GM15510 (cell line): ENCODE measurements around the gene SMIM14.

Experiments
- POLR2A ChIP-seq: IDR thresholded peaks from 3 replicates; pipeline ENCODE4 v1.6.1; 2011; ENCODE audit warnings: borderline replicate concordance; ENCODE audit not compliant: insufficient read length; ENCODE audit errors: extremely low read depth

SMIM14 gene

DNA sequence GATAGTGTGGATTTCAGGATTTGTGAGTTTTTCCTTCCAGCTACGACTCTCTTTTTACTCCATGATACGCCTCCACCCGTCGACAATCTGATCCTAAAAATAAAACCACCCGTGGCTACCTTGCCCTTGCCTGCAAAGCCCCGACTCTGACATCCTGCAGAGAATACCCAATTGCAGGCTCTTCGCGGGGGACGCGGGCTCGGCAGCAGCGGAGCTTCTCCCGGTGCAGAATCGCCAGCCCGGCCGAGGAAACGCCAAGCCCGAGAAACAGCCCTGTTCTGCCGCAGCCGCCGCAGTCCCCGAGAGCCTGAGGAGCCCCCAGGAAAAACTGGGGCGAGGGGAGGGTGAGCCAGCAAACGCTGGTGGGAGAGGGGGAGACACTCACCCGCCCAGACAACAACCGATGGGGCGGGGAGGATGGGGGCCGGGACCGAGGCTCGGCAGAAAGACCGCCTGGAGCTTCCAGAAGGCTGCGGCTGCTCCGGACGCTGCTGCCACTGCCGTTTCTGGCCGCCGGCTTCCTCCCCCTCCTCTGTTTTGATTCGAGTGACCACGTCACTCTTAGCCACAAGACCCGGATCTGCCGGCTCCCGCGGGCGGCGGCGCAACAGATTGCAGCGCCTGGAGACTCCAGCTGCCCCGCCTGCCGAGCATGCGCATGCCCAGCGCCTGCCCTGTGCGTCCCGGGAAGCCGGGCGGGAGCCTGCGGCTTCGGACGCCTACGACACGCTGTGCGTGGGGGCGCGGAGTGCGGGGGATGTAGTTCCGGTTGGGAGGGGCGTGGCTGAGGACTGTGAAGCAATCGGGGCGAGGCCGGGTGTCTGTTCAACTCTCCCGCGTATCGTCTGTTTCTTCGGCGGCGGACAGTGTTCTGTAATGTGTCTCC, at the start of gene SMIM14:
Gene SMIM14, minus strand, starts transcription at position 512 of the 886 bp plus-strand sequence. CDS start 33,720 bp downstream, outside the sequence.
- TF ChIP-seq POLR2A: peak; percentile 79

DNA sequence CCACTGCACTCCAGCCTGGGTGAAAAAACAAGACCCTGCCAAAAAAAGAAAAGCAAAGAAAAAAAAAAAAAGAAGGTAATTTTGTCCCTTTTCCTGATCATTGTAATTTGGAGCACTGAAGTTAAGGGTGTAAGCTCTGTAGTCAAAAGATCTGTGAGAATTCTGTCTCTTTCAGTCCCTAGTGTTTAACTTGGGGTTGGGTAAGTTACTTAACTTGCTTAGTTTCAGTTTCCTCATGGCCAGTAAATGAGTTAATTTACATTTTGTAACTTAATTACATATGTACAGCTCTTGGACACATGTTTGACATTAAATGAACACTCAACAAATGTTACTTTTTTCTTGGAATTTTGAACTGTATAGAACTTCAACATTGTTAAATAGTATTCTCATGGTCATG, 48.3 kb upstream of the SMIM14 start:
- TF ChIP-seq POLR2A: no peak

DNA sequence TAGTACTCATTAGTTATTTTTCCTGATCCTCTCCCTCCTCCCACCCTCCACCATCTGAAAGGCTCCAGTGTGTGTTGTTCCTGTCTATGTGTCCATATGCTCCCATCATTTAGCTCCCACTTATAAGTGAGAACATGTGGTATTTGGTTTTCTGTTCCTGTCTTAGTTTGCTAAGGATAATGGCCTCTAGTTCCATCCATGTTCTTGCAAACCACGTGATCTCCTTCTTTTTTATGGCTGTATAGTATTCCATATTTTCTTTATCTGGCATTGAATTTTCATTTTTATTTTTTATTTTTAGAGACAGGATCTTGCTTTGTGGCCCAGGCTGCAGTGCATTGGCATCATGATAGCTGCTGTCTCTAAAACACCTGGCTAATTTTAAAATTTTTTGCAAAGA, 47.3 kb upstream of the SMIM14 start:
- TF ChIP-seq POLR2A: no peak

DNA sequence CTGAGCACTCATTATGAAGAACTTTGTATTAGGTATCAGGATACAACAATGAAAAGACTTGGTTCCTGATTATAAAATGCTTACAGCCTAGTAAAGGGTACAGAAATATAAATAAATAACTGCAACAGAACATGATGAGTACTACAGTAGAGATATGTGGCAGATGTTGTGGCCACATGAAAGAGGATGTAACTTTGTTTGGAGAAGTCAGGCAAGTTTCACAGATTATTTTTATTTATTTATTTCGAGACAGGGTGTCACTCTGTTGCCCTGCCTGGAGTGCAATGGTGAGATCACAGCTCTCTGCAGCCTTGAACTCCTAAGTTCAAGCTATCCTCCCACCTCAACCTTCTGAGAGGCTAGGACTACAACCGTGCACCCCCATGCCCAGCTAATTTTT, 43.5 kb upstream of the SMIM14 start:
- no peak for TF ChIP-seq POLR2A

DNA sequence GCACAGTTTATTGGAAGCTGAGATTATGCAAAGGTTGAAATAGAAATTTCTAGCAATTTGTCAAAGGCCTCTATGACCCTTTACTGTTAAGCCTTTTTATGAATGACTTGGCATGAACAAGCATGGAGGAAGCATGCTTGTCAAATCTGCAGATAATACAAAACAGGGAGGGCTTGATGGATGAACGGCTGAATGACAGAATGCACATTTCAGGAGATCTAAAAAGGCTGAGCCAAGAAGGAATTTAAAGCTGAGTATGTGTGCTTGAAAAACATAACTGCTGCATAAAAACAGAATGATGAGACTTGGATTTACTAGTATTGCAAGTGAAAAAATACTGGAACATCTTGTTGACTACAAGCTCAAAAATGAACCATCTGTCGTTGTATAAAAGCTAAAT, 30.2 kb upstream of the SMIM14 start:
- TF ChIP-seq POLR2A: no peak

DNA sequence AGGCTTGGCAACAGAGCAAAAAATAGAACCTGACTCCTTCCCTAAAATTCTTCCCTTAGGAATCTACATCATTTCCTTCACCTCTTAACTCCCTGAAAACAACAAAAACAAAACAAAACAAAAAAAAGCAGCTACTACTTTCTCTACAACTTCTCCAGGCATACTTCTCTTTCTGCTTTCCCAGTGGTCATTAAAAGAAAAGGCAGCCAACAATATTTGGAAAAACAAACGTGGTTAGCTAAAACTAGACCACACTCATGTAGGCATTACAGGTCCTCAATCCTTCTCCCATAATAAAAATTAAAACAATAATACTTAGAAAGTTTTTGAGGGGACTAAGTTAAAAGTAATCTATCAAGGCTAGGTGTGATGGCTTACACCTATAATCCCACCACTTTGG, 29.0 kb upstream of the SMIM14 start:
- TF ChIP-seq POLR2A: no peak

DNA sequence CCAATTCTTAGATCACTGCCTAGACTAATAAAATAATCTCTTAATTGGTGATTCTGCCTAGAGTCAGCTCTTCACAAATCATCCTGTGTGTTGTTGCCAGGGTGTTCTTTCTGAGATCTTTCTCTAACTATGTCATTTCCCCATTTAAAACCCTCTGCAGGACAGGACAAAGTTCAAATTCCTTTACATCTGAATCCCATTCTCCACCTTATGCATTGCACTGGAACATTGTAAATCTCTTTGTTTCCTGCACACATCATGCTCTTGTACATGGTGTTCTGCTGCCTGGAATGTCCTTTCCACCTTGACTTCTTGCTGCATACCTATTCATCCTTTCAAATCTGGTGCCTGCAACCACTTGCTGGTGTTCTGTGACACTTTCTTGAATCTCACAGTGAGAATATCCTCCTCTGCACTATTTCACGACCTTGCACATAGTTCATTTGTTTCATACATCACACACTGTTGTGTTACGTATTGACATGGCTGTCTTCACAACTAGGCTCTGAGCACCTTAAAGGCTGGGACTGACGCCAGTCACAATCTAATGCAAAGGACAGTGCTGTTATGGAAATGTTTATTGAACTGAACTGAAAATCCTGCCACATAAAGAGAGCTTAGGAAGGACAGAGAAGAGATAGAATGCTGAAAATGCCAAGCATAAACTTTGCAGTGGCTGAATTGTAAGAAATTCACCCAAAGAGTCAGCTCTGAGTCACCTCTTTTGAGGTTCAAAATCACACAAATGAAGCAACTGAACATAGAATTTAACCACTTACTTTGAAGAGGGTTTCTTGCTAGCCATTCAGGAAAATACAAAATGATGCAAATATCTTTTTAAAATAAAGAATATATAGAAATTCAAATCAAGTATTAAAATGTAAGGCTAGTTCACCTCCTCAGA, 26.4 kb upstream of the SMIM14 start:
- no peak for TF ChIP-seq POLR2A

DNA sequence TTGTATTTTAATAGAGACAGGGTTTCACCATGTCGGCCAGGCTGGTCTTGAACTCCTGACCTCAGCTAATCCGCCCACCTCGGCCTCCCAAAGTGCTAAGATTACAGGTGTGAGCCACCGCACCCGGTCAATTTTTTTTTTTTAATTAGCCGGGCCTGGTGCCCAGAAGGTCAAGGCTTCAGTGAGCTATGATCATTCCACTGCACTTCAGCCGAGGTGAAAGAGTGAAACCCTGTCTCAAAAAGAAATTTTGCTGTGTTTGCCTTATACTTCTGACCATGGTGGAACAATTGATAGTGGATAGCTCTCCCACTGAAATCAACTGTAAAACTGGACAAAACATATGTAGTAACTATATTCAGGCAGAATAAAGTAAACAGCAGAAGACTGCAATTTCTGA, 24.0 kb upstream of the SMIM14 start:
- TF ChIP-seq POLR2A: no peak

DNA sequence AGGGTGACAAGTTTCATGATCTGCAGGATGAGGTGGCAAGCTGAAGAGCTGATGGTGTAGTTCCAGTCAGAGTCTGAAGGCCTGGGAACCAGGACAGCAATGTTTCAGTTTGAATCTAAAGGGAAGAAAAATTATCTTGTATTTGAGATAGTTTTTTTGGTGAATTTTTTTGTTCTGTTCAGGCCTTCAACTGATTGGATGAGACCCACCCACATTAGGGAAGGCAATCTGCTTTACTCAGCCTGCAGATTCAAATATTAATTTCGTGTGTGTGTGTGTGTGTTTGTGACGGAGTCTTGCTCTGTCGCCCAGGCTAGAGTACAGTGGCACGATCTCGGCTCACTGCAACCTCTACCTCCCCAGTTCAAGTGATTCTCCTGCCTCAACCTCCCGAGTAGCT, 22.1 kb upstream of the SMIM14 start:
- TF ChIP-seq POLR2A: no peak

DNA sequence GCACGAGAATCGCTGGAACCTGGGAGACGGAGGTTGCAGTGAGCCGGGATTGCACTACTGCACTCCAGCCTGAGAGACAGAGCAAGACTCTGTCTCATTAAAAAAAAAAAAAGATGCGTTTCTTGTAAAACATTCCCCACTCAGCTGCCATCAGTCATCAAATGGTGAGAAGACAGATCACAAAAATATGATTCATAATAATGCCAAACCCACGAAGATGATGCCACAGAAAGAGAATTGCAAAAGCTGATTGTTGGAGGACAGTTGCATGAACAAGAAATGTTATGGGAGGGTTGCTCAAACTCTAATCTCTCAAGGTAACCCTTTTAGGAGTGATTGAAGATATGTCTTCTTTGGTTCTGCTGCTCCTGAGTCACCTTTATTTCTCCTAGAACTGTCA, 21.4 kb upstream of the SMIM14 start:
- no peak for TF ChIP-seq POLR2A

DNA sequence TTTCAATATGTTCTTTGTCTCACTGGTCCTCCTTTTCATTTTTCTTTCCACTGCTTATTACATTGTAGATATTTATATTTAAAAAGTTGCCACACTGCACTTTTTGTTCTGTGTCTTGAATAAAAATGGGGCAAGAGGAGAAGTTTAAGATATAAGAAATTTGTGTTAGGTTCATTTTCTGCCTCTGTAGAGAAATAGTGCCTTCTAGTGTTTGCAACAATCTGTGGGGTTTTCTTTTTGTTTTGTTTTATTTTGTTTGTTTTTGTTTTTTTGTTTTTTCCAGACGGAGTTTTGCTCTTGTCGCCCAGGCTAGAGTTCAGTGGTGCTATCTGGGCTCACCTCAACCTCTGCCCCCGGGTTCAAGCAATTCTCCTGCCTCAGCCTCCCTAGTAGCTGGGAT, 20.1 kb upstream of the SMIM14 start:
- TF ChIP-seq POLR2A: no peak

DNA sequence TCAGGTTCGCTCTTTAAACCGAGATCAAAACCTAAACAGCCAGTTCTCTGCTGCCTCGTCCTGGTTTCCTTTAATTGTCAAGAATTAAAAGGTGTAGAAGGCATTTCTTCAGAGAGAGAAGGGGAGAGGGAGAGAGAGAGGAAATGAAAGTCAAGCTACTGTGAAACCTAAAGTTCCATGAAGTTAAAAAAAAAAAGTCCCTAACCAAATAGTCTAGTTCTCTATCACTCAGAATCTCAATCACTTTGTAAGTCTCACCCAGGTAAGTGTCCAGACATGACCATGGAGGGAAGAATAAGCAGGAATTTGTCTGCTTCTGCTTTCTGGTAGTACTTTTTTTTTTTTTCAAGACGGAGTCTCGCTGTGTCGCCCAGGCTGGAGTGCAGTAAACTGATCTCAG, 18.8 kb upstream of the SMIM14 start:
- no peak for TF ChIP-seq POLR2A

DNA sequence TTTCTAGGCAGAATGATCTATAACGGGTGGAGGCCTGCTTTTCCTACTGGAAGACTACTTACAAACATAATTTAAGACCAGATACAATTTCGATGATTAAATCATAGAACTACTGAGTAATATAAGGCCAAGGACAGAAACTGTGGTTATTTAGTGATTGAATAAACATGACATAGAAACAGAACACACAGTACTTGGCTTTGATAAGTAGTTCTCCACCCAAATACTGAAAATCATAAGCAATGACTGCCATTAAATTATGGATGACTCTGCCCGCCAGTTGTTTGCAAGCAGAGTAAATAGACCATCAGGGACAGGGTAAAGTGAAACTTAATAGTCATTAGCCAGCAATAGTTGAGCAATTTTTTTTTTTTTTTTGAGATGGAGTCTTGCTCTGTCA, 17.2 kb upstream of the SMIM14 start:
- no peak for TF ChIP-seq POLR2A

DNA sequence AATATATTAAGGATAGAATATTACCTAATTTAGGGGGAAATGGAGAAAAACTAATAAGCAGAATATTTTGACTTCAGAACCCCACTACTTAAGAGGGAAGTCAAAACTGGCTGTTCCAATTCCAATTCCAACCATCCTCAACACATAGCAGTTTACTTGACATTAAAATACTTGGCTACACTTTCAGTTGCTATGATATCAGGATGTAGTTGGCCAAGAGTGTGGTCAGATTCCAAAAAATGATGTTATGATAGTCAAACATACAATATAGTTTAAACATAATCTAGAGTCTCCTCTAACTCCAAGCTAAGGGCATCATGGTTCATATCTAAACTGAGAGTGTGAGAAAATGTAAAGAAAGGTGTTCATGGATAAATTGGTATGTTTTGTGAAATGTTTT, 16.5 kb upstream of the SMIM14 start:
- TF ChIP-seq POLR2A: no peak

DNA sequence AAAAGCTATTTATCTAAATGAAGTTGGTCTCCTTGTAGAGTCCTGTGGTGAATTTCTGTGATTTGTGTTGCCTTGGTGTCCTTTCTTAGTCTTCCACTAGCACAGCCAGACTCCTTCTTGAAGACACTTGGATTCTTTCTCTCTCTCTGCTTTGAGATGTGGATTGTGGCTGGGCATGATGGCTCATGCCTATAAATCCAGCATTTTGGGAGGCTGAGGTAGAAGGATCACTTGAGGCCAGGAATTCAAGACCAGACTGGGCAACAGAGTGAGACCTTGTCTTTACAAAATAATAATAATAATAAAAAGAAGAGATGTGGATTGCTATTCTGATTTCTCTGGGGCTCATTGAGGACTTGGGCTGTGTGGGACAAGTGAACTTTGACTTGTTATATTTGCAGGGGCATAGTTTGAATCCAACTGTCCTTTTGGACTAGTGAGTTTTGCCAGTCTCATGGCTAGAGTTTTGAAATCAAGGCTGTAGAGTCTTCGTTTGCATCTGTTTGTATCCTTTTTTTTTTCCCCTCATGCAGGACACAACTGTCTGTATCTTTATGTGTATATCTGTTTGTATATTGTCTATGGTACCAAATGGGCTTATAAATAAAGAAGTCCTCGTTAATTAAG, 11.1 kb upstream of the SMIM14 start:
- no peak for TF ChIP-seq POLR2A
